ENCODE measurements around the gene CYTH1.
"Not testable (repeated sequence)": the region's sequence is repeated elsewhere in the genome, so short reads cannot be mapped to it uniquely, and the experiment has no call there.

CYTH1 gene

DNA sequence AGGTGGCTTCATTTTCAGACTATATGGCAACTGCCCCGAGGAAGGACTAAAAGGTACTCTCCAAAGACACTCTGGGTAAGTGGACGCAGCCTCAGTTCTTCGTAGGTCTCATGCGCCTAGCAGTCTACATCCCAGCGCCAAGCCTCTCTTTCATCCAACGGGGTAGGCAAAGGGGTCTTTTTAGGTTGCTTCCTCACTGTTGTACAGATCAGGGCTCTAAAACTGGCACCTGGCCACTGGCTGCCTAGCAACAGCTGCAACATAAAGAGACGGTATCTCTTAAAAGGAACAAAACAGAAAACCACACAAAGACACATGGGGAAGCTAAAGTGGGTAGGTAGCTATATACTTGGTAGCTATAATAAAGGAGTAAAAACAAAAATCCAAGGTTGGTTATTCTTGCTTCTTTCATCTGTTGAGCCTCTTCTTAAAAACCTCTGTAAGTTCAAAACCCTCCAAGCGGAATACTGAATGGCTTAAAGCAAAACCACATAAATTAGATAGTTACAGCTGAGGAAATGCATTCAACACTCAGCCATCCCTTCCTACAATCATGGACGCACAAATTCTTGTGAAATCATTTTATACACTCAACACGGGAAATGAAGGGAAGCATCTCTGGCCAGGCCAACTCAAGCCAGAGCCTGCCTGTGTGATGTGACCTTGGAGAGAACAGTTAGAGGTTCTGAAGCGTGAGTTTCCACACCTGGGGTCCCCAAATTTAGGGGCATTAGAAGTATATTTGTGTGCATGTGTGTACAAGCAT lies 22.7 kb downstream of the CYTH1 start:
- peak; percentile 52 for DNase-seq

DNA sequence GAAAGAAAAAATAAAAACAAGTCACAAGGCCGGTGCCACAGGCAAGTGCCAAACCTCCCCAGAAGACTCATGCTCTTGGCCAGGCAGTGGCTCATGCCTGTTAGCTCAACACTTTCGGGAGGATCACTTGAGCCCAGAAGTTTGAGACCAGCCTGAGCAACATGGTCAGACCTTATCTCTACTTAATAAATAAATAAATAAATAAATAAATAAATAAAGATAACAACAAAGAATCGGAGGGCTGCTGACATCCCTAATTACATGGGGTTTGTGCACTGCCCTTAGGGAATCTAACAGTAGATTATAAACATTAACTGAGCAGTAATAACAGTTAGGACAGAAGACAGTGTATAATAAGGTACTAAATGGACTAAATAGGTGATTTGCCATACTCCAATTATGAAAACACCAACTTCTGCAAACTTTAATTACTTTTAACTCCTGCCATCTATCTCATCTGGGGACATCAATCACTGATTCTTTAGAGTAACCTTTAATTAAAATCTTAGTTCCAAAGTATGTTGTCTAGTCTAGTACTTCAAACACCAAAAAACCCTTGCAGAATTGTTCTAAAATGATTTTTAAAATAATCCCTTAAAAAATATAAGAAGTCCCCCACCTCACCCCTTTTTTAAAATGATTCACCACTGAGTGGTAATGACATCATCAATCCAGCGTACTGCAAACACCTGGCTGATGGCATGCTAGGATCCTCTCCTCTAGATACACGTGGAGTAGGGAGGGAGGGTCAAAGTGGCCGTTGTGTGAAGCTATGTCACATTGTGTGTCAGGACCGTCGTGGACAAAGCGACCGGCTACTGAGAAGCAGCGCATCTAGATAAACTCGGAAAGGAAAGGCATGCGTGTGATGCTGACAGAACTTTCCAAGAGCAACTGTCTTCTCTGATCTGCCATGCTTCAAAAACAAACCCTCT lies 28.5 kb downstream of the CYTH1 start:
- no peak for DNase-seq

DNA sequence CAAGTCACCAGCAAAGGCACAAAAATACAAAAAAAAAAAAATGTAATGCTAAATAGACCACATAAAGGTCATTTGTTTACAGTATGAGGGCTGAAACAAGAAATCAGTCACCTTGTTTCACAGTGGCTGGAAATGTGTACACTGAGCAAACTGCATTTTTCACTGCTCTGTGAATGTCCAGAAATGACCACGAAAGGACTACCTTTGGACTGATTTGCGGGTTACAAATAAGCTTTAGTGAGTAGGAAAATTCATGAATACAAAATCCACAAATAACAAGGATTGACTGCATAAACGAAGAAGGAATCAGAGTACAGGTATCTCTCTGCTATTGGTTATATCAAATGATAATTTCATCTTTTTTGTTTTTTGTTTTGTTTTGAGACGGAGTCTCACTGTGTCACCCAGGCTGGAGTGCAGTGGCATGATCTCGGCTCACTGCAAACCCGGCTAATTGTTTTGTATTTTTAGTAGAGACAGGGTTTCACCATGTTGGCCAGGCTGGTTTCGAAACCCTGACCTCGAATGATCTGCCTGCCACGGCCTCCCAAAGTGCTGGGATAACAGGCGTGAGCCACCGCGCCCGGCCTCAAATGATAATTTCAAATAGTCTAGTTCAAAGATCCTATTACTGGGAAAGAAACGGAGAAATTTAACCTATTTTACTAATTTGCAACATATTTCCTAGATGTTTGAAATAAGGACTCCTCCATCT lies 30.5 kb downstream of the CYTH1 start:
- no peak for DNase-seq

DNA sequence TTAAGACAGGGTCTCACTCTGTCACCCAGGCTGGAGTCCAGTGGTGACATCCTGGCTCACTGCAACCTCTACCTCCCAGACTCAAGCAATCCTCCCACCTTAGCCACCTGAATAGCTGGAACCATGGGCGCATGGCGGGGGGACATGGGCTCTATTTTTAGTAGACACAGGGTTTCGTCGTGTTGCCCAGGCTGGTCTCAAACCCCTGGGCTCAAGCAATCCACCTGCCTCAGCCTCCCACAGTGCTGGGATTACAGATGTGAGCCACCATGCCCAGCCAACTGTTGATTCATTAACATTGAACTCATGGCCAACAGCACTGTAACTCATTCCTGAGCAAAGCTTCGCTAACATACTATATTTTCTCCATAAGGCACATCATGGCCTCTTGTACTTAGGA lies 31.1 kb downstream of the CYTH1 start:
- DNase-seq: not testable (repeated sequence)

DNA sequence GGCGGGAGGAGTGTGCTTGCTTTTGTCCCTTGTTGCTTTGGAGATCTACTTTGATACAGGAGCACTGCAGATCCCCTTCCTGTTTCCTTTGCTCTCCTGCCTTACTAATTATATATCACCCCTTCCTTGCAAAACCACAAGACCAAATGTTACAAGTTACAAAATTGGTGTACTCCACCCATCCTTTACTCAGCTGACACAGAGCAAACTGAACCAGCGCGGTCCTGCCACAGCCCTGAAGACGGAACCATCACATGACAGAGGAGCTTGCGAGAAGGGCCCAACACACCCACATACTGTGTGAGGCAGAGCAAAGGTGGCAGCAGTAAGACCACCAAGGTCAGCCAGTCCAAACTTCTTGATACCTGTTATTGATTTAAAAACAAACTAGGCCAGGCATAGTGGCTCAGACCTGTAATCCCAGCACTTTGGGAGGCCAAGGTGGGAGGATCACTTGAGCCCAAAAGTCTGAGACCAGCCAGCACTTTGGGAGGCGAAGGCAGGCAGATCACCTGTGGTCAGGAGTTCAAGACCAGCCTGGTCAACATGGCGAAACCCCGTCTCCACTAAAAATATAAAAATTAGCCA lies 33.2 kb downstream of the CYTH1 start:
- peak; percentile 63 for DNase-seq

DNA sequence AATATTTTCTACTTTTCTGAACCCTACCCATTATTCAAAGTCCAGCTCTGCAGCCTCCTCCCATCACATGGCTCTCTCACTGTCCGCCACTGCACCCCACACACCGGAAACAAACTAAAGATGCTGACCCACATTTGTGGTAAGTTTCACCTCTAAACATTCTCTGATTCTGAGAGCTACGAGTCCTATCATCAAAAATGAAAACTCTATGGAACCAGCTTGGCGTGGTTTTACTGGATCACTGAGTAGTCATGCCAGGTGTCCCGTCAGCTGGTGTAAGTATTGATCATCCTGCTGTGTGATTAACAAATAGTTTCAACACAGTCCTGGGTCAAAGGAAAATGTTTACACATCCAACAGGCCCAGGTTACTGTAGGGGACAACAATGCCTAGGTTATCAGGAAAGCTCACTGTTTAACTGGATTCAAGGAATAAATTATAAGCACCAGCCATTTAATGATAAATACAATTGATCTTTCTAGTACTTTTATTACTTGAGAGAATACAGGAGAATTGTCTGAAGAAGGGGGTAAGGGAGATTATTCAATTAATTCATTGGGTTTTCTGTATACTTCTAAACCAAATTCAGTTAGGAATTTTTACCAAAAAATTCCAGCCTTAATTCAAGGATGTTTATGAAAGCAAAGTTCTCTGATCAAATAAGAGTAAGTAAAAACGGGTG lies 33.9 kb downstream of the CYTH1 start:
- DNase-seq: no peak

DNA sequence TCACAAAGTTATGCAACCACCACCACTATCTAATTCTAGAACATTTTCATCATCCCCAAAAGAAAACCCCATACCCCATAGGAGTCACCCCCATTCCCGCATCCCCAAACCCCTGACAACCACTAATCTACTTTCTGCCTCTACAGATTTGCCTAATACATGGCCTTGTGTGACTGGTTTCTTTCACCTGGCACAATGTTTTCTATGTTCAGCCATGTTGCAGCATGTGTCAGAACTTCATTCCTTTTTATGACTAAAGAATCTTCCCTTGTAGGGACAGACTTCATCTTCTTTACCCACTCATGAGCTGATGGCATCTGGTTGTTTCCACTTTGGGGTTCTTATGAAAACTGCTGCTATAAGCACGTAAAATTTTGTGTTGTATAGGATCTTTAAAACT lies 34.6 kb downstream of the CYTH1 start:
- no peak for DNase-seq

DNA sequence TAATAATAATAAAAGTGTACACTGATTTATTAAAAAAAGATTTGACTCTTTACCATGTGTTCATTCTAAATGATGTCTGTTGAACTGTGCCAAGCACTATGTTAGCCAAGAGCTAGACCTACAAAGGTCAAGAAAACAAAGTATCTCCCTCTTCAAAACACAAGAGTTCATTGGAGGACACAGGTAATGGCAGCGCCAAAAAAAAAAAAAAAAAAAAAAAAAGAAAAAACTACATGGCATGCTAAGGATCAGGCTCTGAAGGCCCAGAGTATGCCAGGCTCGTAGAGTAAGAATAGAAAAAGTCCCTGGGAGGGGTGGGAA lies 35.2 kb downstream of the CYTH1 start:
- no peak for DNase-seq

DNA sequence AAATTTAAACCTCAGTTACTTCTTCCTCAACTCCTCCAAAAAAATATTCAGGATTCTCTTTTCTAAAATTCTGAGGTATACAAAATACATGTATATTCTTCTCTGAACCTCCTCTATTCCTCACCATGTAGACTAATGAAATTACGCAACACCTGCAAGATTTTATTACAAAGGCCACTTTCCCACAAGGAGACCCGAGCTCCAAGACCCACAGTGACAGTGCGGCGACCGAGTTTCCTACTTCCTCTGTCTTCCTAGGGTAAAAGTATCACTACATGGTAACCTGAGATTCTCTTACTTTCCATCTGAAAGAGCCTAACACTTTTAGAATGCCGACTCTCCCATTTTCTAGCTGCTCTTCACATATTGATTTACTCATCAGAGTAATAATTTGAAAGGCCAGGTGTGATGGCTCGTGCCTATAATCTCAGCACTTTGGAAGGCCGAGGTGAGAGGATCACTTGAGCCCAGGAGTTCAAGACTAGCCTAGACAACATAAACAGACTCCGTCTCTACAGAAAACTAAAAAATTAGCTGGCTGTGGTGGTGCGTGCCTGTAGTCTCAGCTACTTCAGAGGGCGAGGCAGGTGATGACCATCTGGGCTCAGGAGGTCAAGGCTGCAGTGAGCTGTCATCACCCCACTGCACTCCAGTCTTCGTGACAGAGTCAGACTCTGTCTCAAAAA lies 35.7 kb downstream of the CYTH1 start:
- no peak for DNase-seq

DNA sequence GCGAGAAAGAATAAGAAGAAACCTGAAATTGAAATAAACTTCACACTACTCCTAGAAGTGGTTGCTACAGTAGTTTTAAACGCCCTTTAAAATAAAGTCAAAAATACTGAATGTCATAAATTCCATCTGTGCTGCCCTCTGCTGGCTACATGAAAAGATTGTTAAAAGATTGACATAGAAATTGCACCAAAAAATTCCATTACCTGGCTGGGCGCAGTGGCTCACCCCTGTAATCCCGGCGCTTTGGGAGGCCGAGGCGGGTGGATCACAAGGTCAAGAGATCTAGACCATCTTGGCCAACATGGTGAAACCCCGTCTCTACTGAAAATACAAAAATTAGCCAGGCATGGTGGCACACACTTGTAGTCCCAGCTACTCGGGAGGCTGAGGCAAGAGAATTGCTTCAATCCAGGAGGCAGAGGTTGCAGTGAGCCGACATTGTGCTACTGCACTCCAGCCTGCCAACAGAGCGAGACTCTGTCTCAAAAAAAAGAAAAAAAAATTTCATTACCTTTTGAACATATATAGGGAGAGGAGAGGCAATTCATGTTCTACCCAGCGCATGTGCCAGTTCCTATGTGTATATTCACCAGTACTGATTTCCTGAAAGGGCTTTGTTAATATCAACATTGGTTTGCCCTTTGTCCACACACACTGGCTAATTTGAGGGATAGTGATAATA lies 36.5 kb downstream of the CYTH1 start:
- peak; percentile 46 for DNase-seq

DNA sequence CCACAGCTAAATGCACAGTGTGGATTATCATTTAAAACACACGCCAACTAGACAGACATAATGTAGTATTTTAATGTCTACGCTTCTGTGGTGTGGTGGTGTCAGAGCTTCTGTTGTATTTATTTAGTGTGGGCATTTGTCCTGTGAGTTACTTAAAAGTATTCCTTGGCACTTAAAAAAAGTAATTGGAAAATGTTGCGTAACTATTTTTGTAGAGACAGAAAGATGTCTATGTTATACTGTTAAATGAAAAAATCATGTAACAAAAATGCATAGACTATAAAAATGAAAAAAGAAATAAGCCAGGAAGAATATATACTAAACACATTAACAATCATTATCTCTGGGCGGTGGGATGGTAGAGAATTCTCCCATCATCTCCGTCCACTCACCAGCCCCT lies 39.2 kb downstream of the CYTH1 start:
- no peak for DNase-seq

DNA sequence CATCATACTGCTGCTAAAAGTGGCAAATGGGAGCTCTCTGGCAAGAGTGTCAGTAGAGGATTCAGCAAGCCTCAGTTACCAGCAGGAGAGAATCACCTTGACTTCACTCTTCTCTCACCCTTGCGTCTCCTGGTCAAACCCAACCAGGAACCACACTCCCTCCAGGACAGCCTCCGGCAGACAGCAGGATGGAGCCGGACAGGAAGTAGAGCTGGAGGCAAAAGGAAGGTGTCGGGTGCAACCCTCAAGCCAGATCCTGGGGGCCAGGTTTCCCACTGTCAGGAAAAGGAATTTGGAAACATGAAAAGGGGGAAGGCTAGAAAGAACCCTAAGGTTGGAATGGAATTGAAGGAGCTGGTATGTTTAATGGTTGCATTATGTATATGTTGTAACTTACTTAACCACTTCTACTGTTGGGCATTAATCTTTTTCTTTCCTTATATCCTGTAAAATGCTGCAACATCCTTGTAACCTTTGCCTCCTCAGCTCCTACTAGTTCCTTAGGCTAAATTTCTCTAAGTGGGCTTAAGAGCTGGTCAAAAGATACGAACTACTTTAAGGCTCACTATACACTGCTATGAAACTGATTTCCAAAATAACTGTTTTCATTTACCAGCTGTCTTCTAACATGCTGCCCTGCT lies 40.3 kb downstream of the CYTH1 start:
- DNase-seq: no peak

DNA sequence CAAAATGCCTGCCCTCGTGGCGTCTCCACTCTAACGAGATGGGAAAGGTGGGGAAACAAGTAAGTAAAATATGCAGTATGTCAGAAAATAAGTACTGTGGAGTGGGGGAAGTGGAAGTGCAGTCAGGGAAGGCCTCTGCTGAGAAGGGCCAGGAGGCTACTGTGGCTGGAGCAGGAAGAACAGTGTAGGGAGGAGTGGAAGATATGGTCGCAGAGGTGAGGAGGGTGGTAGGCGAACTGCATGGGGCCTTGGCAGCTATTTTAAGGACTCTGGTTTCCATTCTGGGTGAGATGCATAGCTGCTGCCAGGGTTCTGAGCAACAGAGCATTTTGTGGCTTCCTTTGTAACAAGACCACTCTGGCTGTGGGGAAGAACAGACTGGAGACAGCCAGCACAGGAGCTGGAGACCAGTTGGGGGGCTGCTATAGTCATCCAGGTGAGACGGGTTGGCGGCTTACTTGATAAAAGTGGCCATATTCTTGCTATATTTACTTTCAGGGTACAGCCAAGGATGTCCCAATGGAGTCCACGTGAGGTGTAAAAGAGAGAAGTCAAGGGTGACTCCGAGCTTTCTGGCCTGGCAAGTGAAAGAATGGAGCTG lies 42.6 kb downstream of the CYTH1 start:
- DNase-seq: no peak

DNA sequence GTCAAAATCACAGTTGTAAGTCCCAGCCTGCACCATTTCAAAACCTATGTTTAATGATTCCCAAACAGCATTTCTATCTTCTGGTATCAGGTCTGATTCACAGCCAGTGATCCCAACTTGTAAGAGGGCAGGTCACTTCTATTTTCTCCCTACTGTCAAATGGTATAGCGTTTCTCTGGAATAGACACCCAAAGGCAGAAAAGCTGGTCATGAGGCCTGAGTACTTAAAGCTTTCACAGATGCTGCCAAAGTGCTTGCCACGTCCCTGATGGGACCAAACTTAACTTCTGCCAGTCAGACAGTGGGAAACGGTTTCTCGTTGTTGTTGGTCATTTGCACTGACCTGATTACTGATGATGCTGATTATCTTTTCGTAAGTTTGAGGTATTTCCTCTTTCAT lies 43.4 kb downstream of the CYTH1 start:
- no peak for DNase-seq

DNA sequence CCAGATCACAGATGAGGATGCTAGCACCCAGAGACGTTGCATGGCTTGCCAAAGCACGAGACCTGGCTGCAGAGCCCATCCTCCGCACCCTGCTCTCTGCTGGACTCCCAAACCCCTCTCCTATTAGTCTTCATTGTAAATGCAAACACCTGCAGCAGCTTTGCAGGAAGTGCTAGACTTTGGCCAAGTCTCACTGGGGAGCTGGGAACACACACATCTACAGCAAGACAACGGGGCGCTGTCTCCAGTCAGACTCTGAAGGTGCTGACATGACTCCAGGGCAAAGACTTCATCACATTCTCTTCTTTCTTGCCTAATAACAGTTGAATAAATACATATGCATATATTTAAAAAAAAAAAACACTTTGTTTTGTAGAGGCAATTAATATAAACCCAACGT lies 43.8 kb downstream of the CYTH1 start:
- no peak for DNase-seq

DNA sequence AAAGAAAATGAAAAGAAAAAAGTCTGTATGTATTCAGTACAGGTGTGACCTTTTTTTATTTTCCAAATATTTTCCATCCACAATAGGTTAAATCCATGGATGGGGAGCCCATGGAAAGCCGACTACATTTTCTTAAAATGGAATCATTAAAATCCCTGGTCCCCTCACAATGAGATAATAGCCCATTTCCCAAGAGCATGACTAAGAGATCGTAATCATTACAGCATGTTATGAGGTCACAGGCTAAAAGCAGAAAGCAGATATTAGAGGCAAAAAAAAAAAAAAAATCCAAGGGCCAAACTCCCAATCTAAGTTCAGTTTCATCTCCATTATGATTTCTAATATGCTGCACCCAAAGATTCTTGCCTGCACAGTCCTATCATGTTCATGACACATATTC lies 44.7 kb downstream of the CYTH1 start:
- DNase-seq: no peak

DNA sequence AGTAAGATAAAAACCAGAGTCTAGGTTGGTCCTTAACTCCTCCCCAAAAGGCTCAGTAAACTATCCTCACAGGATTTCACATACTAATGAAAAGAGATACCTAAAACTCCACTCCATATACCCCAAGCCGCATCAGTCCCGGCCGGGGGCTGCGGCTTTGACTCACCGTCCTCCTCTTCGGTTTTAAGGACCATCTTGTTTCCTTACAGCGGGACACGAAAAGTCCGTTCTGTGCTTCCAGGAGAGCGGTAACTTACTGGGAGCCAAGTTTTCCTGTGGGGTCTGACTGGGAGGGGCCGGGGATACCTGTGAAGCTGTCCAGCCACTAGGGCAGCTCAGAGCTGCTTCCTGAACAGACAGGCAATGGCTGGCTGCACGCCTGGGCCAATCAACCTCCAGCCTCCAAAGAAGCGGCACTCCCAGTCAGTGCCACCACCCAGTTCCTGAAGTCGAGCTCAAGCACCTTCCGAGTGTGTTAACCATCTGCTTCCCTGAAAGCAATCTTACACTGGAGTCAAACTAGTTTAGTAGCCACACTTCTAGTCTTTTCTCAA lies 45.5 kb downstream of the CYTH1 start:
- peak; percentile 56 for DNase-seq

DNA sequence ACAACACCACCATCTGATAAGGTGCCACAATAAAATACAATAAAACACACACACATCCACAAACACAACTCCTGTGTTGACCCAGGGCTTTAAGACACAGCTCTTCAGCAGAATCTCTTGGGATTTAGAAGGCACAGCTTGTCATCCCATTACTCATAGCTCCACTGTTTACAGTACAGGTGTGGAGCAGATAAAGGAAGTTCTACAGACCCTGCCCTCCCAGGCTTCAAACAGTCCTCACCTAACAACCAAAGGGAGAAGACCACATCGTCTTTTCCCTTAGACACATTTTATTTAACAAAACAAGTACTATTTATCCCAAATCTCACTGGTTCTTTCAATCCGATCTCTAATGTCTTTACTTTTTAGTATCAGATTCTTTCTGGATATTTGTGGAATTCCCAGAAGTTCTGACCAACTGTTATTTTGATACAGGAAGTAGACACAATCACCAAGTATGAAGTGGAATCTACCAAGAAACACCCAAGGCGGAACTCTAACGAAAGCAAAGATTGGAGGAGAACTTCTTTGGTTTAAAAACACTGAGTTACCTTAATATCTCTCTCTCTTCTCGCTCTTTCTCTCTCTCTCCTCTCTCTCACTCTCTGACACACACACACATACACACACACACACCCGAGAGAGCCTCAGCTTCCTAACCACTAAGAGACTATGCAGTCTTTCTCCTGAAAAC lies 46.1 kb downstream of the CYTH1 start:
- DNase-seq: no peak

Measured in activated CD4-positive, CD25-positive, alpha-beta regulatory T cell treated with anti-CD3 and anti-CD28 coated beads, Interleukin-2, amount 50 U/mL, for 72 hours (primary cell).